Osteoblast (primary cell): ENCODE data around the gene MGAT4A. TPM values are rescaled to one million over a fixed set of nuclear protein-coding genes. Genes with fewer than 3 reads are reported as not detected.

Experiments
- DNase-seq: peaks from one replicate; pipeline ENCODE4 v3.0.0; 2011; ENCODE audit warnings: low spot score, mixed read lengths; ENCODE audit not compliant: insufficient read length; ENCODE audit errors: missing footprints
- H2AFZ ChIP-seq: 2 replicates; pipeline ENCODE4 v1.6.0; 2011; ENCODE audit warnings: mild to moderate bottlenecking, low read length
- H3K27ac ChIP-seq: 2 replicates; pipeline ENCODE4 v1.5.1; 2011; ENCODE audit warnings: mild to moderate bottlenecking, low read depth, low read length, moderate library complexity
- H3K27me3 ChIP-seq: 2 replicates; pipeline ENCODE4 v1.6.0; 2012; ENCODE audit warnings: mild to moderate bottlenecking, control low read depth, inconsistent platforms, low read length, moderate library complexity; ENCODE audit not compliant: insufficient read depth
- H3K36me3 ChIP-seq: 2 replicates; pipeline ENCODE4 v1.5.1; 2011; ENCODE audit warnings: mild to moderate bottlenecking, low read length, control low read depth, moderate library complexity; ENCODE audit not compliant: insufficient read depth
- H3K4me1 ChIP-seq: 2 replicates; pipeline ENCODE4 v1.5.1; 2011; ENCODE audit warnings: mild to moderate bottlenecking, low read length, control low read depth, moderate library complexity; ENCODE audit not compliant: insufficient read depth
- H3K4me2 ChIP-seq: 2 replicates; pipeline ENCODE4 v1.6.0; 2011; ENCODE audit warnings: mild to moderate bottlenecking, low read length; ENCODE audit not compliant: insufficient read depth
- H3K4me3 ChIP-seq: fragments of 200-600 bp; sonication (generic); 3 replicates; pipeline ENCODE4 v1.5.1; 2012; ENCODE audit warnings: mild to moderate bottlenecking, low read length, inconsistent platforms; ENCODE audit not compliant: insufficient read depth
- H3K79me2 ChIP-seq: 2 replicates; pipeline ENCODE4 v1.6.0; 2012; ENCODE audit warnings: mild to moderate bottlenecking, low read length, control low read depth, inconsistent platforms; ENCODE audit not compliant: insufficient read depth
- H3K9me3 ChIP-seq: 2 replicates; pipeline ENCODE4 v1.5.1; 2011; ENCODE audit warnings: low read depth, low read length, control low read depth
- H4K20me1 ChIP-seq: 2 replicates; pipeline ENCODE4 v1.6.0; 2012; ENCODE audit warnings: mild to moderate bottlenecking, low read length, control low read depth; ENCODE audit not compliant: insufficient read depth
- total RNA-seq: library from RNA; depleted of rRNA; stranded (reverse); fragments of >200 nt; gene quantifications from 2 replicates; pipeline ENCODE4 v1.2.3, GENCODE V29; 2012
- TF ChIP-seq, protein P1 (sequence below): IDR thresholded peaks from 2 replicates; pipeline ENCODE4 v1.5.1; 2011; ENCODE audit warnings: mild to moderate bottlenecking, low read depth, low read length, moderate library complexity; ENCODE audit errors: extremely low read depth

Gene MGAT4A
- total RNA-seq, 1 donor = 0.36 TPM

DNA sequence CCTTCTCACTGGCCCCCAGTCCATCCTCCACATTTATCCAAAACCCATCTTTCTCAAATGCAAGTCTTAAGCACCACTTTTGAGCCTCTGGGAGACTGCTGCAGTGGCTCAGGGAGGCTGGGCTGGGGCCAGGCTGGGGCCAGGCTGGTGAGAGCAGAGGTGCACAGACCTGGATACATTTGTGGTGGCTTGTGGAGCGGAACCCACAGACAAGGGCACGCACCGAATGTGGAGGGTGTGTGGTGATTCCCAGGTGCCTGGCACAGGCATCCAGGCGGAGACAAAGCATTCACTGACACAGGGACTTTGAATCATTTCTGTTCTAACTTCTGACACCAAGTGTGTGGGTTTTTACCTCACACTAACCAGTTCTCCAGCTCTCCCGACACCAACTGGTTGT, 42.2 kb upstream of the MGAT4A start:
- Histone ChIP-seq H3K36me3 (no peaks in the 10 kb centered on the region), H3K27me3 (peaks cover 25% of the 10 kb centered on the region), H3K27ac (no peak overlapping the region), H3K79me2 (no peaks in the 10 kb centered on the region), H3K9me3 (no peaks in the 10 kb centered on the region), H3K4me3 (no peak overlapping the region), H3K4me2 (no peak overlapping the region), H2AFZ (no peak overlapping the region), H4K20me1 (no peaks in the 10 kb centered on the region), H3K4me1 (peaks cover 23% of the 10 kb centered on the region)
- TF ChIP-seq, protein P1, sequence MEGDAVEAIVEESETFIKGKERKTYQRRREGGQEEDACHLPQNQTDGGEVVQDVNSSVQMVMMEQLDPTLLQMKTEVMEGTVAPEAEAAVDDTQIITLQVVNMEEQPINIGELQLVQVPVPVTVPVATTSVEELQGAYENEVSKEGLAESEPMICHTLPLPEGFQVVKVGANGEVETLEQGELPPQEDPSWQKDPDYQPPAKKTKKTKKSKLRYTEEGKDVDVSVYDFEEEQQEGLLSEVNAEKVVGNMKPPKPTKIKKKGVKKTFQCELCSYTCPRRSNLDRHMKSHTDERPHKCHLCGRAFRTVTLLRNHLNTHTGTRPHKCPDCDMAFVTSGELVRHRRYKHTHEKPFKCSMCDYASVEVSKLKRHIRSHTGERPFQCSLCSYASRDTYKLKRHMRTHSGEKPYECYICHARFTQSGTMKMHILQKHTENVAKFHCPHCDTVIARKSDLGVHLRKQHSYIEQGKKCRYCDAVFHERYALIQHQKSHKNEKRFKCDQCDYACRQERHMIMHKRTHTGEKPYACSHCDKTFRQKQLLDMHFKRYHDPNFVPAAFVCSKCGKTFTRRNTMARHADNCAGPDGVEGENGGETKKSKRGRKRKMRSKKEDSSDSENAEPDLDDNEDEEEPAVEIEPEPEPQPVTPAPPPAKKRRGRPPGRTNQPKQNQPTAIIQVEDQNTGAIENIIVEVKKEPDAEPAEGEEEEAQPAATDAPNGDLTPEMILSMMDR = no peak
- DNase-seq = peak; percentile 36

DNA sequence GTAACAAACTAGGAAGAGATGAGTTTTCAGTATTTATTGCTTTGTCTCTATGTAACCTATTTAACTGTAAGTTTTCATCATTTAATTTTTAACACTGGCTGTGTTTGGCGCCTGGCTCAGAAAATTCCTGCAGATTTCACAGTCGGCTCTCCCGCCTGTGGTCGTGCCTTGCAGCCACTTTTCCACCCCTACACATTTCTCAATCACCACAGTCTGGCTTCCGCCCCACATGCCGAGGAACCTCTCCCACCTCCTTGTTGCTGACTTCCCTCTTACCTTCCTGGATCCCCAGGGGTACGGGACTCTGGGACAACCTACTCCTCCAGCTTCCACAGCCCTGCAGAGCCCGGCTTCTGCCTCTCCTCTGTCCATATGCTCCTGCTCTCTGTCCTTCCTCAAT, 41.6 kb upstream of the MGAT4A start:
- Histone ChIP-seq H2AFZ (no peak overlapping the region), H3K4me1 (peaks cover 24% of the 10 kb centered on the region), H3K27me3 (peaks cover 25% of the 10 kb centered on the region), H4K20me1 (no peaks in the 10 kb centered on the region), H3K27ac (peak overlapping the region; percentile 23), H3K4me3 (no peak overlapping the region), H3K4me2 (peak overlapping the region; percentile 64), H3K36me3 (no peaks in the 10 kb centered on the region), H3K9me3 (no peaks in the 10 kb centered on the region), H3K79me2 (no peaks in the 10 kb centered on the region)
- no peak for DNase-seq
- TF ChIP-seq, protein P1 = no peak

DNA sequence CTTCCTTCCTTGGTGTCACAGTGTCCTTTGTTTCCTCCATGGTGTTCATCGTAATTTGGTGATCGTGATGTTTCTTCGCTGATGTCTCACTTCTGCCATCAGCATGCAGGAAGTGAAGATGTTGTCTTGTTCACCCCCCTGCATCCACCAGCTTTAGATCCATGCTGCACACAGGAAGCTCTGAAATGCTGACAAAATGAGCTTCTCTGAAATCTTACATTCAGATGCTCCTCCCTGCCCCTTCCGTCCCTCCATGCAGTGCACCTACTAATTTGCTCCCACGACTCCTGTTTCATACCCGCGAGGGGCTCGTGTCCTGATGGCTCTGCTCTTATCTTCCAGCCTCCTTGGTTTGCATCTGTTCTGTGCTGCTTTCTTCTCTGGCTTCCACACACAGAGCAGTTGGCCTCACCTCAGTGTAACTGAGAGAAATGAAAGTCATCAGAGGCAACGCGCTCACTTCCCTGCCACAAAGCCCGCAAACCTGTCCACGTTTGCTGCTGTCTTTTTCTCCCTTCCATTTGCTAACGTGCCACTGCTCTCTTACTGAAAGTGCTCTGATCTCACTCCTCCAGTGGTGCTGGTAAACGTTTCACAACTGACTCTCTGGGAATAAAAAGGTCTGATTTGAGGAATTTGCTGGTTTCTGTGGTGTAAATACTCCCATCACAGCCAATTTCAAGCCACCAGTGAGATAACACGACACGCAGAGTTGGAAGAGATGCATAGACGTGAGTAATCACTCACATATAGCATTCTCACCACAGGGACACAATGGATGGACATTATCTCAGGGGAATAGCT, 41.0 kb upstream of the MGAT4A start:
- Histone ChIP-seq H3K4me2 (peak overlapping the region; percentile 64), H3K9me3 (no peaks in the 10 kb centered on the region), H4K20me1 (no peaks in the 10 kb centered on the region), H3K4me3 (peak overlapping the region; percentile 13), H2AFZ (peak overlapping the region; percentile 37), H3K27me3 (peaks cover 25% of the 10 kb centered on the region), H3K79me2 (no peaks in the 10 kb centered on the region), H3K36me3 (no peaks in the 10 kb centered on the region), H3K27ac (peak overlapping the region; percentile 23), H3K4me1 (peaks cover 24% of the 10 kb centered on the region)
- TF ChIP-seq, protein P1 = no peak
- DNase-seq = peak; percentile 92

DNA sequence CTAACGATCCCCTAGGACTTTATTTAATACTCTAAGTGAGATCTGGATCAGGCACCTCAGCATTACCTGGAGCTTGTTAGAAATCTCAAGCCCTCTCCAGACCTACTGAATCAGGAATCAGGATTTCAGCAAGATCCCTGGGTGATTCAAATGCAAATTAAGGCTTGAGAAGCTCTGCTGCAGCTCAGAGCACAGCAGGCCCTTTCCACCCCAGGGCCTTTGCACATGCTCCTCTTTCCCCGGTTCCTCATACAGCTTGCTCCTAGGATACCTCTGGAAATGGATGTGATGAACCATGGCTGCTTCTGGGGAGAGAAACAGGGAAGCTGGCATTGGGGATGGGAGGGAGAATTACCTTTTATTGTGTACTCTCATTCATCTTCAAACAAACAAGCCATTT, 40.3 kb upstream of the MGAT4A start:
- DNase-seq = no peak
- H3K4me3 ChIP-seq = no peak overlapping the region
- peaks cover 24% of the 10 kb centered on the region for H3K4me1 ChIP-seq
- H3K27me3 ChIP-seq = peaks cover 25% of the 10 kb centered on the region
- no peak overlapping the region for H3K27ac ChIP-seq
- H3K4me2 ChIP-seq = no peak overlapping the region
- no peaks in the 10 kb centered on the region for H3K79me2 ChIP-seq
- H3K36me3 ChIP-seq = no peaks in the 10 kb centered on the region
- no peaks in the 10 kb centered on the region for H4K20me1 ChIP-seq
- no peaks in the 10 kb centered on the region for H3K9me3 ChIP-seq
- TF ChIP-seq, protein P1 = no peak
- H2AFZ ChIP-seq = no peak overlapping the region
